ENCODE results near the gene RNF227. TPM values are rescaled to one million over a fixed set of nuclear protein-coding genes. Genes with fewer than 3 reads are reported as not detected.

Gene RNF227
- total and polyA plus RNA-seq, 2 donors from 2014 or later, result 2.5 TPM

DNA sequence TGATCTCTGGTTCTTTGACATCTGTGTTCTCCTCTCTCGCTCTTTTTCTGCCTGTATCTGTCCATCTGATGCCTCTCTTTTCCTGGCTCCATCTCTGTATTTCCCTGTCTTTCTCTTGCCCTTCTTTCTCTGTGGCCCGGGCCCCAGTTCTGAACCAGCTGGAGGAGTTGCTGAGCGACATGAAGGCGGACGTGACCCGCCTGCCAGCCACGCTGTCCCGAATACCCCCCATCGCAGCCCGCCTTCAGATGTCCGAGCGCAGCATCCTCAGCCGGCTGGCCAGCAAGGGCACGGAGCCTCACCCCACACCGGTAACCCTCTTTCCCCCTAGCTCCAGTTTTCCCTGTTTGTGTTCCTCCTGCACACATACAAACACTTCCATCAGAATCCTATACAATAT lies 5.8 kb downstream of the RNF227 start:
- TF ChIP-seq, protein P1, sequence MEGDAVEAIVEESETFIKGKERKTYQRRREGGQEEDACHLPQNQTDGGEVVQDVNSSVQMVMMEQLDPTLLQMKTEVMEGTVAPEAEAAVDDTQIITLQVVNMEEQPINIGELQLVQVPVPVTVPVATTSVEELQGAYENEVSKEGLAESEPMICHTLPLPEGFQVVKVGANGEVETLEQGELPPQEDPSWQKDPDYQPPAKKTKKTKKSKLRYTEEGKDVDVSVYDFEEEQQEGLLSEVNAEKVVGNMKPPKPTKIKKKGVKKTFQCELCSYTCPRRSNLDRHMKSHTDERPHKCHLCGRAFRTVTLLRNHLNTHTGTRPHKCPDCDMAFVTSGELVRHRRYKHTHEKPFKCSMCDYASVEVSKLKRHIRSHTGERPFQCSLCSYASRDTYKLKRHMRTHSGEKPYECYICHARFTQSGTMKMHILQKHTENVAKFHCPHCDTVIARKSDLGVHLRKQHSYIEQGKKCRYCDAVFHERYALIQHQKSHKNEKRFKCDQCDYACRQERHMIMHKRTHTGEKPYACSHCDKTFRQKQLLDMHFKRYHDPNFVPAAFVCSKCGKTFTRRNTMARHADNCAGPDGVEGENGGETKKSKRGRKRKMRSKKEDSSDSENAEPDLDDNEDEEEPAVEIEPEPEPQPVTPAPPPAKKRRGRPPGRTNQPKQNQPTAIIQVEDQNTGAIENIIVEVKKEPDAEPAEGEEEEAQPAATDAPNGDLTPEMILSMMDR (IDR thresholded peaks at IDR 0.05; ENCODE audit: borderline replicate concordance, extremely low read depth, insufficient read depth), result no peak
- Histone ChIP-seq H3K27ac (ENCODE audit: low read depth in 2 of 2, low read length in 2 of 2) (no peak overlapping the region), H3K4me3 (ENCODE audit: low read length in 3 of 3) (no peak overlapping the region), H3K27me3 (ENCODE audit: control insufficient read depth, insufficient read depth, low read length) (no peaks in the 10 kb centered on the region), H3K4me1 (ENCODE audit: control insufficient read depth in 2 of 3, insufficient read depth in 2 of 3, low read depth in 1 of 3, low read length in 3 of 3) (peaks cover 0 to 8% (median 6%) of the 10 kb centered on the region in 3 donors), H3K9ac (ENCODE audit: low read length in 3 of 3) (no peak overlapping the region), H3K9me3 (ENCODE audit: control insufficient read depth in 2 of 3, insufficient read depth in 1 of 3, low read length in 3 of 3) (no peaks in the 10 kb centered on the region), H3K36me3 (ENCODE audit: control insufficient read depth in 2 of 3, insufficient read depth in 3 of 3, low read length in 3 of 3) (peaks cover 7 to 25% (median 24%) of the 10 kb centered on the region in 3 donors)
- intact Hi-C loops (cut with DNase I), result loop anchor here (5.0 kb wide), 1 partner anchor 77 kb away; no protein-coding TSS in a partner anchor
- no peak for FAIRE-seq
- DNase-seq, result no peak

DNA sequence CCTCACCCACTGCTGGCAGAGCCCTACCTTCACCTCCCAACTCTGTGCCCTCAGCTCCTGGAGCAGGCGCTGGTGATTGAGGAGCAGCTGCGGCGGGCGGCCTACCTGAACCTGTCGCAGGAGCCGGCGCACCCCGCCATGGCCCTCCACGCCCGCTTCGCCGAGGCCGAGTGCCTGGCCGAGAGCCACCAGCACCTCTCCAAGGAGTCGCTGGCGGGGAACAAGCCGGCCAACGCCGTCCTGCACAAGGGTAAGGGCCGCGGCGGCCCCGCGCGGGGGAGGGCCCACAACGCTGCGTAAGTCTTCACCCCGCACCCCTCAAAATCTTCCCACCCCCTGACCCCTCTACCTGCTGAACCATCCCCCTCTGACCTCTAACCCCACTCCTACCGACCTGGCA lies 7.0 kb downstream of the RNF227 start:
- peaks cover 7 to 37% (median 31%) of the 10 kb centered on the region in 3 donors for H3K36me3 ChIP-seq (ENCODE audit: control insufficient read depth in 2 of 3, insufficient read depth in 3 of 3, low read length in 3 of 3)
- H3K4me1 ChIP-seq (ENCODE audit: control insufficient read depth in 2 of 3, insufficient read depth in 2 of 3, low read depth in 1 of 3, low read length in 3 of 3), result no peaks in the 10 kb centered on the region

DNA sequence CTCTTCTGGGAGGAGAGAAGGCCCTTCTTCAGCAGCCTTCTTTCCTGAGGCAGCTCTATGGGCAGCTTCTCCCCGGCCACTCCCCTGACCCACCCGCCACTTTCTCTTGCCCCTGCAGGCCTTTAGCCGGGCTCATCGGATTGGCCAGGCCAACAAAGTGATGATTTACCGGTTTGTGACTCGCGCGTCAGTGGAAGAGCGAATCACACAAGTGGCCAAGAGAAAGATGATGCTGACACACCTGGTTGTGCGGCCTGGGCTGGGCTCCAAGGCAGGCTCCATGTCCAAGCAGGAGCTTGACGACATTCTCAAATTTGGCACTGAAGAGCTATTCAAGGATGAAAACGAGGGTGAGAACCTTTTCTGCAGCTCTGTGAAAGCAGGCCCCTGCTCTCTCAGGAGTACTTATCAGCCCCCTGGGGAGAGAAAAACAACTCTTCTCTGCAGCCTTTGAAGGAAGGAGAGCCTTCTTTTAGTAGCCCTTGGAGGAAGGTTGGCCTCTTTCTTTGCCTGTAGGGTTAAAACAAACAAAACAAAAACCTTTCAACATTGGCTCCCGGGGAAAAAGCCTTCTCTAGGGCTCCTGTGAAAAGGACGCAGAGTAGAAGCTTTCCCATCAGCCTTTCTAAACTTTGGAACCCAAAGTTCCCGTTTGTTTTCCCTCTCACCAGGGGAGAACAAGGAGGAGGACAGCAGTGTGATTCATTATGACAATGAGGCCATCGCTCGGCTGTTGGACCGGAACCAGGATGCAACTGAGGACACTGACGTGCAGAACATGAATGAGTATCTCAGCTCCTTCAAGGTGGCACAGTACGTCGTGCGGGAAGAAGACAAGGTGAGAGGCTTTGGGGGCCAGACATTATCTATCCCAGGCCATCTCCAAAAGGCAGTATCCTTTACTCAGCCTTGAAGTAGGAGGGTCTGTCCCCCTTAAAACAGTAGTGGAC lies 12.7 kb downstream of the RNF227 start:
- no peaks in the 10 kb centered on the region for H3K27me3 ChIP-seq (ENCODE audit: control insufficient read depth, insufficient read depth, low read length)
- peaks cover 13 to 76% (median 46%) of the 10 kb centered on the region in 3 donors for H3K36me3 ChIP-seq (ENCODE audit: control insufficient read depth in 2 of 3, insufficient read depth in 3 of 3, low read length in 3 of 3)
- DNase-seq, result peak in 2 of 5 donors; percentile 12 to 19
- no peak overlapping the region for H3K27ac ChIP-seq (ENCODE audit: low read depth in 2 of 2, low read length in 2 of 2)
- FAIRE-seq, result no peak
- intact Hi-C loops (cut with DNase I), result no loop called here
- no peaks in the 10 kb centered on the region for H3K4me1 ChIP-seq (ENCODE audit: control insufficient read depth in 2 of 3, insufficient read depth in 2 of 3, low read depth in 1 of 3, low read length in 3 of 3)
- TF ChIP-seq, protein P1 (IDR thresholded peaks at IDR 0.05; ENCODE audit: borderline replicate concordance, extremely low read depth, insufficient read depth), result no peak
- H3K9ac ChIP-seq (ENCODE audit: low read length in 3 of 3), result no peak overlapping the region
- H3K9me3 ChIP-seq (ENCODE audit: control insufficient read depth in 2 of 3, insufficient read depth in 1 of 3, low read length in 3 of 3), result no peaks in the 10 kb centered on the region
- H3K4me3 ChIP-seq (ENCODE audit: low read length in 3 of 3), result no peak overlapping the region

More for the DNA sequence above, 7.0 kb downstream of the RNF227 start:
- no peak for FAIRE-seq
- intact Hi-C loops (cut with DNase I), result no loop called here
- H3K4me3 ChIP-seq (ENCODE audit: low read length in 3 of 3), result no peak overlapping the region
- no peak overlapping the region for H3K27ac ChIP-seq (ENCODE audit: low read depth in 2 of 2, low read length in 2 of 2)
- no peaks in the 10 kb centered on the region for H3K27me3 ChIP-seq (ENCODE audit: control insufficient read depth, insufficient read depth, low read length)
- no peak overlapping the region for H3K9ac ChIP-seq (ENCODE audit: low read length in 3 of 3)
- TF ChIP-seq, protein P1 (IDR thresholded peaks at IDR 0.05; ENCODE audit: borderline replicate concordance, extremely low read depth, insufficient read depth), result no peak
- DNase-seq, result no peak
- no peaks in the 10 kb centered on the region for H3K9me3 ChIP-seq (ENCODE audit: control insufficient read depth in 2 of 3, insufficient read depth in 1 of 3, low read length in 3 of 3)

All from kidney (tissue), 14 donors.